Stimulated activated CD8-positive, alpha-beta memory T cell treated with anti-CD3 and anti-CD28 coated beads, Interleukin-7, amount 100 ng/mL, for 4 hours (primary cell): ENCODE measurements around the gene LMOD2.
A peak's percentile ranks its signal among the peaks of the same experiment; 100 is the strongest.
"Not testable (repeated sequence)": the region's sequence is repeated elsewhere in the genome, so short reads cannot be mapped to it uniquely, and the experiment has no call there.

ENCODE experiments used
- DNase-seq, 2 donors: peaks; one replicate each; pipeline ENCODE4 v3.0.0-alpha.2; 2020; ENCODE audit warnings: low read depth in 2 of 2

Gene LMOD2, protein sequence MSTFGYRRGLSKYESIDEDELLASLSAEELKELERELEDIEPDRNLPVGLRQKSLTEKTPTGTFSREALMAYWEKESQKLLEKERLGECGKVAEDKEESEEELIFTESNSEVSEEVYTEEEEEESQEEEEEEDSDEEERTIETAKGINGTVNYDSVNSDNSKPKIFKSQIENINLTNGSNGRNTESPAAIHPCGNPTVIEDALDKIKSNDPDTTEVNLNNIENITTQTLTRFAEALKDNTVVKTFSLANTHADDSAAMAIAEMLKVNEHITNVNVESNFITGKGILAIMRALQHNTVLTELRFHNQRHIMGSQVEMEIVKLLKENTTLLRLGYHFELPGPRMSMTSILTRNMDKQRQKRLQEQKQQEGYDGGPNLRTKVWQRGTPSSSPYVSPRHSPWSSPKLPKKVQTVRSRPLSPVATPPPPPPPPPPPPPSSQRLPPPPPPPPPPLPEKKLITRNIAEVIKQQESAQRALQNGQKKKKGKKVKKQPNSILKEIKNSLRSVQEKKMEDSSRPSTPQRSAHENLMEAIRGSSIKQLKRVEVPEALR

GRCh38 chr7:123655614-123656013, at the start of gene LMOD2:
Gene LMOD2 (plus strand): TSS chr7:123655866. CDS start chr7:123655964, 98 bp downstream.
- DNase-seq = no peak

DNA sequence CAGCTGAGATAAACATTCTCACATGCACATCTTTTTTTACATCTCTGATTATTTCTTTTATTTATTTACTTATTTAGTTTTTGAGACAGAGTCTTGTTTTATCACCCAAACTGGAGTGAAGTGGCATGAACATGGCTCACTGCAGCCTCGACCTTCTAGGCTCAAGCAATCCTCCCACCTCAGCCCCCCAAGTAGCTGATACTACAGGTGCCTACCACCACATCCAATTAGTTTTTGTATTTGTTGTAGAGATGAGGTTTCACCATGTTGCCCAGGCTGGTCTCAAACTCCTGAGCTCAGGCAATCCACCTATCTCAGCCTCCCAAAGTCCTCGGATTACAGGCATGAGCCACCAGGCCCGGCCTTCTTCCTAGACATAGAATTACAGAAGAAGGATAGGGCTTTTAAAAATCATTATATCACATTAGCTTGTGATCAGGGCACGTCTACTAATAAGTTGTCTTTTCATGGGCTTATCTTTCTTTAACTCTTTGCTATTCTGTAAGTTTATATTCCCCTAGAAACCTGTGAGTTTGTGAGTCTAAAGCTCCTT, 48.2 kb upstream of the LMOD2 start:
- no peak for DNase-seq

DNA sequence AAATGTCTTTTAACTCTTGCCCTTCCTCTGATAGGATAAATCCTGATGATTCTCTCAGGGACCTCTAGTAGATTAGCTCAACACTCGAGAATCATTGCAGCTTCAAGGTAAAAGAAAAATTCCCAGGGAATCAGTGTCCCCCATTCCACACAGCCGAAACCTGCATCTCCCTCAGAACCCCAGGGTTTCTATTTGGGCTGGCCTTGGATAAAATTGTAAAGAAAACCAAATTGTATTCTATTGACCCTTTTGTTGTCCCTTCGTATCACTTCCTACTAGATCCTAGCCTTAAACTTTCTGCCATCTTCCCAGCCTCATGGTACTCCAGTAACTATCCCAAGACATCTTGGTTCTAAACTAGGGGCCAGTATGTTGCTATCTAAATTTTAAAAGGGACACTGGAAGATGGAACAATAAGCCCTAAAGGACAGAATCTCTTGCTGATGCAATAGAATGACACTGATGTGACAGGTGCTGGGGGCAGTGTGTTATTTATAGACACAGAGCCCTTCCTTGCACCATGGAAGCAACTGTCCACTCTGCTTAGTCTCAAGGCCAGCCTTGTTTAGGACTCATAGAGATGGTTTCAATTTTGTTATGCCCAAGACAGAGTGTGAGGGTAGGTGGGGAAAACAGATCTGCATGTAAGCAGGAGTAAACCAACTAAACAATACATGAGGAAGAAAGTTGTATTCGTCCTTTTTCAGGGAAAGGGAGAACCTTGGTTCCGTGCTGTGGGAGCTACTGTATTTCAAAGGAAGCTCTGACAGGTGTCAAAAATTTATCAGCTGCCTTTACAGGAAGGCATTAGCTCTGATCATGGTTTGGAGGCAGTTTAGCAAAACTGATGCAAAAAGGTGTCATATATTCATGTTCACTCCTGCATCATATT, 46.4 kb upstream of the LMOD2 start:
- DNase-seq = no peak

- DNase-seq = no peak
Measured at GRCh38 chr7:123609883-123610239, 45.8 kb upstream of the LMOD2 start.

GRCh38 chr7:123612024-123612423, 43.6 kb upstream of the LMOD2 start:
- DNase-seq = no peak

GRCh38 chr7:123615344-123615743, 40.3 kb upstream of the LMOD2 start:
- no peak for DNase-seq

GRCh38 chr7:123616223-123616622, 39.4 kb upstream of the LMOD2 start:
- no peak for DNase-seq

GRCh38 chr7:123621707-123622106, 34.0 kb upstream of the LMOD2 start:
- DNase-seq = no peak

DNA sequence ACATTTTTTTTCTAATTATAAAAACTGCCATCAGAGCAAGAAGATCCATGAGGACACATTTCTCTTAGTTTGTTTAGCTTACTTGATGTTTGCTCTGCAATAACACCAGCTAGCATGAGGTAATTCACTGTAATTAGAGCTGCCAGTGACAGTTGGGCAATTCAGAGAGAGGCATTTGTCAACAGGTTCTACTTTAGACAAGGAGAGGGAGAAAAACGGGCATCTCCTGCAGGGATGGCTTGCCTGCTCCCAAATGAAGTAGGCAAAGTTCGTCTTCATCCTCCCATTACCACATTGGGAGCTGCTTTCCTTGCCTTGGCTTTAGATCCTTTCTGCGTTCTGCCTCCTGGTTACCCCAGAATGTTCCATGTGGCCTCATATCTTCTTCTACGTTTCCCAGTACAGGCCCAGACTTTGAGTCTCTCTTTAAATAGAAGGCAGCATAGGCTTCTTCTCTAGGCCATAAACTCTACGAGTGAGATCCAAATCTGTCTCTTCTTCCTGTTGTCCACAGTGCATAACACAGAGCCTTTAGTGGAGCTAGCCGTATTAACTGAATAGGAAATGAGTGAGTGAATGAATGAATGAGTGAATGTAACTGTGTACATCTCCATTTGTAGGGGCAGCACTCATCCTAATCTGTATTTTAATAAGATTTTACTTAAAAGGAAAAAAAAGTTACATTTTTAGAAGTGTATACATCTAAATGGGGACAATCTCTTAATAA, 32.8 kb upstream of the LMOD2 start:
- no peak for DNase-seq

DNA sequence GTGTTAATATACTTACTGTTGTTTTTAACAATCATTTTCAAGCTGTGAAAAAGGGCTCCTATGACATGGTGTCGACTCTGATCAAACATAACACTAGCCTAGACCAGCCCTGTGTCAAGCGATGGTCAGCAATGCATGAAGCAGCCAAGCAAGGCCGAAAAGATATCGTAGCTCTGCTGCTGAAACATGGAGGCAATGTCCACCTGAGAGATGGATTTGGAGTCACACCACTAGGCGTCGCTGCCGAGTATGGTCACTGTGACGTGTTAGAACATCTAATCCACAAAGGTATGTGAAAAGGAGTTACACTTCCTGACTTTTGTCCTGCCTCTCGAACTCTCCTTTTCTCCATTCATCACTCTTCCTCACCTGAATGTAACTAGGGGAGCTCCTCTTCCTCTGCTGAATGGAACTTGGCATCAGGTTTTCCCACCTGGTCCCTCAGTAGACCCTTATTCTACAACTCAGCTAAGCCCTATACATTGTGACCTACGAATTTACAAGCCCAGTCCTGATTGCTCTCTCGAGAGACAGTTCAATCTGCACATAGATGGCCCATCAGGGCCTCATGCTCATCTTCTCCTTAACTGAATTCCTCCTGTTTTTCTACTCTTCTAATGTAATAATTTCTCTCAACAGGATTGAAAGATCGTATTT, 31.0 kb upstream of the LMOD2 start:
- DNase-seq = peak; percentile 13 to 14

GRCh38 chr7:123625254-123625653, 30.4 kb upstream of the LMOD2 start:
- no peak for DNase-seq

DNA sequence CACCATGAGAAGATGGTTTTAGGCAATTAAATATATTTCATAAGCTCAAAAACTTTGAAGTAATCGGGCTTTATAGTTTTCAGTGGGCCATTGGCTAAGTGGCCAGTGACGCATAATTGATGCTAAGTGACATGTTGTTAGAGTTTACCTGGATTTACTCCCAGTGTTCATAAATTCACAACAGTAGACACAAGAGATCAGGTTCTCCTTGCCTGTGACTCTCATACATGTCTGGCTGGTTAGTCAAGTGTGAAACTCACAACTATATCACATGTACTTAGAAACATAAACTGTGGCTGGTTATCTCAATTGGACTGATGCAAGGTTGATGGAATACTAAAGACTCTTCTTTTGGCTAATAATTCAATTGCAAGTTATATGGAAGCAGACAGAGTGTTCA, 27.8 kb upstream of the LMOD2 start:
- no peak for DNase-seq

DNA sequence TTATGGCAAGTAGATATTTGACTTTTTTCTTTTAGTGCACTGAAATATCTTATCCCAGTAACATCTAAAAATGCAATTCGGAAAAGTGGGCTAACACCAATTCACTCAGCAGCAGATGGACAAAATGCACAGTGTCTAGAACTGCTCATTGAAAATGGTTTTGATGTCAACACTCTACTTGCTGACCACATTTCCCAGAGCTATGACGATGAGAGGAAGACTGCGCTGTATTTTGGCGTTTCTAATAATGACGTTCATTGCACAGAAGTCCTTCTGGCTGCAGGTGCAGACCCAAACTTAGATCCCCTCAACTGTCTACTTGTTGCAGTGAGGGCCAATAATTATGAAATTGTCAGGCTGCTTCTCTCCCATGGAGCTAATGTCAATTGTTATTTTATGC, 26.8 kb upstream of the LMOD2 start:
- DNase-seq = no peak

- no peak for DNase-seq
Measured at GRCh38 chr7:123629281-123629680, 26.4 kb upstream of the LMOD2 start.

GRCh38 chr7:123632808-123633207, 22.9 kb upstream of the LMOD2 start:
- DNase-seq = no peak

GRCh38 chr7:123633553-123633952, 22.1 kb upstream of the LMOD2 start:
- DNase-seq = no peak

DNA sequence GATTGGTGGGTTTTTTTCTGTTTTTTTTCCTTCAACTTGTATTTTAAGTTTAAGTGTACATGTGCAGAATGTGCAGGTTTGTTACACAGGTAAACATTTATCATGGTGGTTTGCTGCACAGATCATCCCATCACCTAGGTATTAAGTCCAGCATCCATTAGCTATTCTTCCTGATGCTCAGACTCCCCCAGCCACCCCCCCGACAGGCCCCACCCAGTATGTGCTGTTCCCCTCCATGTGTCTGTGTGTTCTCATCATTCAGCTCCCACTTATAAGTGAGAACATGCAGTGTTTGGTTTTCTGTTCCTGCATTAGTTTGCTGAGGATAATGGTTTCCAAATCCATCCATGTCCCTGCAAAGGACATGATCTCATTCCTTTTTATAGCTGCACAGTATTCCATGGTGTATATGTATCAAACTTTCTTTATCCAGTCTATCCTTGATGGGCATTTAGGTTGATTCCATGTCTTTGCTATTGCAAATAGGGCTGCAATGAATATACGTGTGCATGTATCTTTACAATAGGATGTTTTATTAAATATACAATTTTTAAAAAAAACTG, 21.6 kb upstream of the LMOD2 start:
- not testable (repeated sequence) for DNase-seq

DNA sequence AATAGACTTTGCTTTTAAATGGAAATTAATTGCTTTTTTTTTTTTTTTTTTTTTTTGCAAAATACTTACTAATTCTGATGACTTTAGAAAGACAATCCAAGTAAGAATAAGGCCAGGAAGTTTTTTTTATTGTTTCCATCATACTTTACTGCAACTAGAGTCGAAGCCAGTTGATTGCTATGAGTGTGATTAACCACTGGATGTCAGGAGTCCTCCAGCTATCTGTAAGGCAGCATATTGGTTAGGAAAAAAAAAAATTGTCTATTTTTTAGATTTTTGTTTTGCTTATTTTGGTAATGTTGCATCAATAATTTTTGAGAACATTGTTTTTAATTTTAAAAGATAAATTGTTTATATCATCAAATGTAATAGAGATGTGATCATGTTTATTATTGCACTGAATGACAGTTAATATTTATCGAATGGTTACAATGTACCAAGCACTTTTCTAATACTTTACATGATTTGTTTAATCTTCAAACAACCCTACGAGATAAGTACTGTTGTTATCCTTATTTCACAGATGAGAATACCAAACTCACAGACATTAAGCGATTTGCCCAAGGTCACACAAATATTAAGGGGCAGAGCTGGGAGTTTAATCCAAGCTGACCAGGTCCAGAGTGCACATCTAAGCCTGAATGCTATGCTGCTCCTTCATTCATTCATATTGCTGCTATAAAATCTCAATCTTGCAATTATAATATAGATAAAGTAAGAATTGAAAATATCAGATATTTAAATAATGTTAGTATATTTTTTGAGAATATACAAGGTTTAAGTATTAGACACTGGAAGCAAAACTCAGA, 19.9 kb upstream of the LMOD2 start:
- DNase-seq = no peak

- no peak for DNase-seq
Measured at GRCh38 chr7:123637203-123637602, 18.5 kb upstream of the LMOD2 start.

- DNase-seq = no peak
Measured at GRCh38 chr7:123637878-123638277, 17.8 kb upstream of the LMOD2 start.
